HG03196 (cell line): ENCODE data around the gene GNB4.

Experiments used
- ATAC-seq: cut with Tn5 transposase; IDR thresholded peaks from one replicate; pipeline ENCODE4 v1.9.1; 2021; ENCODE audit not compliant: unreplicated experiment

Gene GNB4

GRCh38 chr3:179438841-179439240 lies 12.4 kb downstream of the GNB4 start:
- ATAC-seq: peak; percentile 89

GRCh38 chr3:179436517-179436916 lies 14.8 kb downstream of the GNB4 start:
- ATAC-seq: no peak

GRCh38 chr3:179432451-179432850 lies 18.8 kb downstream of the GNB4 start:
- ATAC-seq: no peak

DNA sequence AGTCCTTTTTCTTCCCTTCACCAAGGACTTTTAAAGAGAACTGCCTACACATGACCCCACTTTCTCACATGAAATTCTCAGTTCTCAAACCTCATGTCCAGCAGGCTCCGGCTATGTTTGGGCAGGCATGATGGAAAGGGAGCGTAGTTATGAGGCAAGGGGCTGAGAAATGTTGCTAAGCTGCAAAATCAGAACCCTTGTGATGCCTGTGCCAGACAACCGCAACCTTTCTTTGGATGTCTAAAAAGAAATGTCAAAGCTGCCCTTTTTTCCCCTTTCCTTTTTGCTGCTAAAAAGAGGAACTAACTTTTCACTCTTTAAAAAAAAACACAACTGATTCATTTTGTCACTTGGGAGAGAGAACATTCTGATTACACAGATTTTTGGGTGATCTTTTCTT lies 19.2 kb downstream of the GNB4 start:
- no peak for ATAC-seq

- ATAC-seq: no peak
Measured at GRCh38 chr3:179430277-179430870, 20.9 kb downstream of the GNB4 start.

- no peak for ATAC-seq
Measured at GRCh38 chr3:179428876-179429548, 22.3 kb downstream of the GNB4 start.

DNA sequence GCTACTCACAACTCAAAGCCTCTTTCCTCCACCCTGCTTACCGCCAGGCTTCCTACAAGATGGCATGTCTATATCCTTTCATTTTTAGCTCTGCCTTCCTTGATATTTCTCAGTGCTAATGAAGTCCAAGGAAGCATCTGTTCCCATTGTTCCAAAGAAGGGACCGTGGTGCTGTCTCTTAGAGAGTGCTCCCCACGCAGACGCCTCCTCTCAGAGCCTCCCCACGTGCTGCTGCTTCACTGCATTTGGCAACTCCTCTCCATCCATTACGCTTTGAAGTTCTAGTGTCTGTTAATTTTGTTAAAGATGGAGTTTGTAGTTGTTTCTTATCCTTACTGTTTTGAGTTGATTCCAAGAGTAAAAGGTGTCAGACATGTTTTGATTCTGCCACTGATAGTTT lies 26.2 kb downstream of the GNB4 start:
- ATAC-seq: no peak

DNA sequence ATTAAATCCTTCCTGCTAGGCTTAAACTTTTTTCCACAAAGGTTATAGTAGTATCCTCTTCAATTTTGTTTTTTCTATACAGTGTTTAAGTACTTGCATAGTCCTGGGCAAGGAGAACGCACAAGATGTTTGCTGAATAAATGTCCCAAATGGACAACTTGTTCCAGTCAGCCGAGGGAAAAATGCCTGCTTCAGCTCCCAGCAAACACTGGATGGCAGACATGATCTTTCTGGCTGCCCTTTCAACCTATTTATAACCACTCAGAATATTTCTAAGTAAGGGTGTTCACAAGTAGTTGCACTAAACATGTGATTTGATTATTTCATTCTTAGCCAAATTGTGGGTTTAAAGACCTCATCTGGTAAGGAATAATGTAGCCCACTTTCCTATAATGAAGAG lies 29.8 kb downstream of the GNB4 start:
- no peak for ATAC-seq

GRCh38 chr3:179418610-179419009 lies 32.7 kb downstream of the GNB4 start:
- ATAC-seq: no peak

DNA sequence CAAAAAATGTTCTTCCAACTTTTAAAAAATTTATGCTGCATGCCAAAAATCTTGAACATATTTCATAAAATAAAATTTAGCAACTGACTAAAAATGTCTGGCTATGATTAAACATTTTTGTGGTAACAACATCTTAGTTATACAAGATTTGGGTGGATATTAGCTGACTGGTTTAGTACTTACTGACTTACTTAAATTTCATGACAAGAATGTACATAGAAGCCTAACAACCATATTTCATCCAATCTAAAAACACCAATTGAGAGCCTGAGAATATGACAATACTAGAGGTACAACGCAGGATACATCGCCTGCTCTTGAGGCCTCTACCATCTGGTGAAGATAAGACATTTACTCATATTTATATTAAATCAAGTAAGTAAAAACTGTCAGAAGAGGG lies 34.6 kb downstream of the GNB4 start:
- no peak for ATAC-seq

DNA sequence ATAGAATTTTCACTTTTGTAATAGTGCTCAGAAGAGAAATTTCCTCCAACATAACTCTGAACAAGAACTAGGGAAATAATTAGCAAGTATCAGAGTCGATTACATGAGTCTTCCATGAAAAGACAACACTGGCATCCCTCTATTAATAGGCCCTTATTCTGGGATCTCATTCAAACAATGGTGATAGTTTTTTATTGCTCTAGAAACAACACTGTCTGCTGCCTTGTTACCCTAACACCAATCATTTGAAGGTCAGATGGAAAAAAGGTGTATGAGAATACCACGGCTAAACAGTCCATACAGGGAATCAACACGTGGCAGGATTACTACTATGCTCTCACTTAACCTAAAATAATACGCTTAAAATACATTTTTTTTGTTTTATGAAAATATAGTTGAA lies 35.9 kb downstream of the GNB4 start:
- no peak for ATAC-seq

GRCh38 chr3:179414804-179415203 lies 36.5 kb downstream of the GNB4 start:
- ATAC-seq: no peak

- ATAC-seq: no peak
Measured at GRCh38 chr3:179410999-179411398, 40.3 kb downstream of the GNB4 start.

DNA sequence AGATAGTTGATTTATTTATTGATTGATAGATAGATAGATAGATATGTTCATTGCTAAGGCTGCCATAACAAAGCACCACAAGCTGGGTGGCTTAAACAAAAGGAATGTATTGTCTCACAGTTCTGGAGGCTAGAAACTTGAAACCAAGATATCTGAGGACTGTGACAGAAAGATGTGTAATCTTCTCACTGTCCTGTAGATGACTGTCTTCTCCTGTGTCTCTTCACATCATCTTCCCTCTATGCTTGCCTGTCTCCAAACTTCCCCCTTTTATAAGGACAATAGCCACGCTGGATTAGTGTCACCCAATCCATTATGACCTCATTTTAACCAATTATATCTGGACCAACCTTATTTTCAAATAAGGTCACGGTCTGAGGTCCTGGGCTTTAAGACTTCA lies 40.9 kb downstream of the GNB4 start:
- no peak for ATAC-seq

DNA sequence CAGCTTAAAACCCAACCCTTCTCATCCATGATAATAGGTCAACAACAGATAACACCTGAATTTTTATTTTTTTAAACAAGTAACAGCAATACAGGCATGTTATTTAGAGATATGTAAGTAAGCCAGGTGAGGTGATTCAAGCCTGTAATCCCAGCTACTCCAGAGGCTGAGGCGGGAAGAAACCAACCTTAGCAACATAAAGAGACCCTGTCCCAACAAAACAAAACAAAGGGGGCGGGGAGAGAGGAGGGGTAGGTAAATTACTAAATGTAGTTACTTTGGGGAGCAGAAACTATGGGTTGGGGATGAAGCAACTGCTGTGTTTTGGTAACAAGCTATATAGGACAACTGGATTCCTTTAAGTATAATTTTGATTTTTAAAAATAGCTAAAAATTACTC lies 47.0 kb downstream of the GNB4 start:
- no peak for ATAC-seq

DNA sequence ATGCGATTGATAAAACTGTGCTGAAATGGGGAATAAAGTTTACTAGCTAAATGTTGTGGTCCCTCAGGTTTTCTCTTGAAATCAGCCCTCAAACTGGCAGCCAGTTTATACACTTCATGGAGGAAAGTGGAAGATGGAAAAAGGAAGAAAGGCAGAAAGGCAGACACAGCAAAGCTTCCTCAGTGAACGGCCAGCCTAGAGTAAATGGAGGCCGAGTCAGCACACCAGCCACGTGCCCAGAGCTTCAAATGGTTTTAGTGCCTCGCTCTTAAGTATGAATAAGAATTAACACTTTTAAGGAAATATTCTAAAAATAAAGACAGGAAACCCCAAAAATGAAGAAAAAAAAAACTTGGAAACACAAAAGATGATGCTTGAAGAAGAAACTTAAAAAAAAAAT lies 48.3 kb downstream of the GNB4 start:
- no peak for ATAC-seq

DNA sequence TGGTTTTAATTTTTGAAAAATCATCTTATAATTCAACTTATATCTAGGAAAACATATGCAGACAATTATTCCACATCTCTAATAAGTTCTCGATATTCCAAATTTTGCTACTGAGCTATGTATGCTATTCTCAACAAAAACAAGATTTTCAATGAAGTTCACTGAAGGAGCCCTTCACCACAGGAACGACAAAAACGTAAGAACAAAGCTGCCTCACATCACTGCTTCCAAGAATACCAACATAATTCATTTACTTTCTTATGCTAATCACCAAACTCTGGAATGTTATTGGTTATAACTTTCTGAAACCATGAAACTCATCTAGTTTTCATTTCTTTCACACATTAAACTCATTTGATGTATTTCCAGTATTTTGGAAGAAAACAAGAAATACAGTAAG lies 49.7 kb downstream of the GNB4 start:
- no peak for ATAC-seq

GRCh38 chr3:179398574-179399231 lies 52.6 kb downstream of the GNB4 start:
- ATAC-seq: no peak

GRCh38 chr3:179391906-179392305 lies 59.4 kb downstream of the GNB4 start:
- ATAC-seq: no peak

- no peak for ATAC-seq
Measured at GRCh38 chr3:179376474-179376873, 74.8 kb downstream of the GNB4 start.

- no peak for ATAC-seq
Measured at GRCh38 chr3:179375091-179375999, 75.9 kb downstream of the GNB4 start.

DNA sequence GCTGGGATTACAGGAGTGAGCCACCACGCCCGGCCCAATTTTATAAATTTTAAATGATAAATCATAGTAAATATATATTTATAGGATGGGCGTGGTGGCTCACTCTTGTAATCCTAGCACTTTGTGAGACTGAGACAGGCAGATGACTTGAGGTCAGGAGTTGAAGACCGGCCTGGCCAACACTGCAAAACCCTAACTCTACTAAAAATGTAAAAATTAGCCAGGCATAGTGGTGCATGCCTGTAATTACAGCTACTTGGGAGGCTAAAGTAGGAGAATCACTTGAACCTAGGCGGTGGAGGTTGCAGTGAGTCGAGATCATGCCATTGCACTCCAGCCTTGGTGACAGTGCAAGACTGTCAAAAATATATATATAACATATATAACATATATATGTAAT lies 77.3 kb downstream of the GNB4 start:
- no peak for ATAC-seq
